SK-N-SH (cell line): Measurements from ENCODE around the gene SPATA19.

Experiments
- EP300 ChIP-seq, 2 experiments: IDR thresholded peaks; 2 replicates each; pipeline versions ENCODE4 v1.4.0 to v1.6.1; 2012; ENCODE audit warnings: borderline replicate concordance in 1 of 2, low read depth in 1 of 2, low read length in 1 of 2
- EZH2phosphoT487 ChIP-seq: fragments of 200-600 bp; sonication (generic); IDR thresholded peaks from 2 replicates; pipeline ENCODE4 v1.6.1; 2017; ENCODE audit warnings: low read depth, mixed run types, mild to moderate bottlenecking, antibody characterized with exemption, moderate library complexity, borderline replicate concordance
- POLR2AphosphoS5 ChIP-seq: IDR thresholded peaks from 2 replicates; pipeline ENCODE4 v1.6.1; 2012; ENCODE audit warnings: low read depth, low read length
- RAD21 ChIP-seq: IDR thresholded peaks from 2 replicates; pipeline ENCODE4 v1.6.1; 2012; ENCODE audit warnings: mild to moderate bottlenecking, low read length
- SIN3A ChIP-seq: IDR thresholded peaks from 2 replicates; pipeline ENCODE4 v1.6.1; 2012; ENCODE audit warnings: low read depth, mild to moderate bottlenecking, low read length, moderate library complexity, borderline replicate concordance
- TF ChIP-seq, protein P1 (sequence below): fragments of 200-600 bp; sonication (generic); IDR thresholded peaks from 2 replicates; pipeline ENCODE4 v1.6.1; 2017; ENCODE audit warnings: antibody characterized with exemption, mild to moderate bottlenecking, moderate library complexity

DNA sequence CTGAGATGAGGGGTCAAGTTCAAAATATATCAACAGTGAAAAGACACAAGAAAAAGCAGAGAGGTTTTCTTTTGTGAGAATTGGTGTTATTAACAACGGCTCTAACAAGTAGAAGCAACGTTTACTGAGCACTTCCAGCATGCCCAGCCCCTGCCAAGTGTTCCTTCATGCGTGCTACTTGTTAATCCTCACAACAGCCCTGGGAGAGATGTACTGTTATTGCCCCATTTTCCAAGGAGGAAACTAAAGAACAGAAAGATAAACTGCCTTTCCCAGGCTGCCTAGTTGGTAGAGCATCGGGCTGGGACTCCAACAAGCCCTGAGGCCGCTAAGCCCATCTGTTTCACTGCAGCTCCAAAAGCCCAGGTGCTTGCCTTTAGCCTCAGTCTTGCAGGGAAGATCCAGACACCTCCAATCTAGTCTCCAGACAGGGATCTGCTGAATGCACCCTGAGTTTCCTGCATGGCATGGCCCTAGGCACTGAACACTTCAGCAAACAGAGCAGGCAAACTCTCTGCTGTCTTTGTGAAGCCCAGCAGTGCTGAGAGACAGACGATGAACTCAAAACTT, 25.5 kb downstream of the SPATA19 start:
- TF ChIP-seq, protein P1, sequence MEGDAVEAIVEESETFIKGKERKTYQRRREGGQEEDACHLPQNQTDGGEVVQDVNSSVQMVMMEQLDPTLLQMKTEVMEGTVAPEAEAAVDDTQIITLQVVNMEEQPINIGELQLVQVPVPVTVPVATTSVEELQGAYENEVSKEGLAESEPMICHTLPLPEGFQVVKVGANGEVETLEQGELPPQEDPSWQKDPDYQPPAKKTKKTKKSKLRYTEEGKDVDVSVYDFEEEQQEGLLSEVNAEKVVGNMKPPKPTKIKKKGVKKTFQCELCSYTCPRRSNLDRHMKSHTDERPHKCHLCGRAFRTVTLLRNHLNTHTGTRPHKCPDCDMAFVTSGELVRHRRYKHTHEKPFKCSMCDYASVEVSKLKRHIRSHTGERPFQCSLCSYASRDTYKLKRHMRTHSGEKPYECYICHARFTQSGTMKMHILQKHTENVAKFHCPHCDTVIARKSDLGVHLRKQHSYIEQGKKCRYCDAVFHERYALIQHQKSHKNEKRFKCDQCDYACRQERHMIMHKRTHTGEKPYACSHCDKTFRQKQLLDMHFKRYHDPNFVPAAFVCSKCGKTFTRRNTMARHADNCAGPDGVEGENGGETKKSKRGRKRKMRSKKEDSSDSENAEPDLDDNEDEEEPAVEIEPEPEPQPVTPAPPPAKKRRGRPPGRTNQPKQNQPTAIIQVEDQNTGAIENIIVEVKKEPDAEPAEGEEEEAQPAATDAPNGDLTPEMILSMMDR = no peak
- TF ChIP-seq RAD21 (no peak), EZH2phosphoT487 (no peak), EP300 (IDR thresholded peaks at IDR 0.05; ENCODE audit: borderline replicate concordance in 1 of 2, low read depth in 1 of 2, low read length in 1 of 2) (no peak), SIN3A (no peak), POLR2AphosphoS5 (no peak)
